Heart right ventricle (tissue), 16 donors: Measurements from ENCODE around the gene LRRC3. TPM values are rescaled to one million over a fixed set of nuclear protein-coding genes. Genes with fewer than 3 reads are reported as not detected.
"Not testable (repeated sequence)": the region's sequence is repeated elsewhere in the genome, so short reads cannot be mapped to it uniquely, and the experiment has no call there.

Experiments
- ATAC-seq, 8 donors: fragments of 200-7000 bp; cut with Tn5 transposase; one replicate each; pipeline ENCODE4 v1.9.1; 2020; ENCODE audit warnings: mild to moderate bottlenecking in 8 of 8, moderate library complexity in 8 of 8, moderate number of reproducible peaks in 1 of 8
- DNase-seq, 2 donors: peaks; one replicate each; pipeline ENCODE4 v3.0.0-alpha.2; 2020
- H3K27ac ChIP-seq, 10 donors: fragments of 200-600 bp; sonication (generic) in 2 of 10; one replicate each; pipeline versions ENCODE4 v1.5.0 to v1.8.0; 2020 to 2022; ENCODE audit warnings: mild to moderate bottlenecking in 3 of 10
- H3K27me3 ChIP-seq, 7 donors: fragments of 200-600 bp; one replicate each; pipeline ENCODE4 v1.8.0; 2021 to 2022; ENCODE audit warnings: mild to moderate bottlenecking in 2 of 7
- H3K36me3 ChIP-seq, 9 donors: fragments of 200-600 bp; sonication (generic) in 1 of 9; one replicate each; pipeline versions ENCODE4 v1.5.0 to v1.8.0; 2020 to 2022; ENCODE audit warnings: mild to moderate bottlenecking in 2 of 9
- H3K4me1 ChIP-seq, 9 donors: fragments of 200-600 bp; sonication (generic) in 1 of 9; one replicate each; pipeline versions ENCODE4 v1.5.0 to v1.8.0; 2020 to 2022; ENCODE audit warnings: mild to moderate bottlenecking in 4 of 9
- H3K4me3 ChIP-seq, 10 donors: fragments of 200-600 bp; sonication (generic) in 2 of 10; one replicate each; pipeline versions ENCODE4 v1.5.0 to v1.8.0; 2020 to 2022; ENCODE audit warnings: mild to moderate bottlenecking in 7 of 10, moderate library complexity in 2 of 10
- H3K9me3 ChIP-seq, 11 donors: fragments of 200-600 bp in 10 of 11; sonication (generic) in 2 of 11; one replicate each; pipeline versions ENCODE4 v1.5.0 to v1.8.0; 2013 to 2022; ENCODE audit warnings: mild to moderate bottlenecking in 2 of 11, control low read depth in 1 of 11, moderate library complexity in 1 of 11
- WGBS, 2 donors: extraction: QIAGEN DNeasy Blood & Tissue Kit; methylation state at CpG; one replicate each; pipeline ENCODE4 v1.1.7; 2013; ENCODE audit warnings: inconsistent platforms in 1 of 2; 5-methylcytosine and 5-hydroxymethylcytosine counted together
- intact Hi-C, 10 donors: fragments of 100-400 bp; cut with DNase I; formaldehyde crosslinking; loops; one replicate each; pipeline versions ENCODE4 v1.11.1 to v1.14.2; 2022
- polyA plus RNA-seq, 2 donors: library from polyadenylated mRNA; stranded (reverse); fragments of 200-250 nt; gene quantifications; one replicate each; pipeline ENCODE4 v1.2.3, GENCODE V29; 2013
- total RNA-seq, 10 donors: library from RNA; stranded (reverse); fragmentation: NEBNext Ultra II Directional in 3 of 10; extraction: Animal tissue kit (Norgen Biotek cat#: 25700) in 3 of 10; gene quantifications; one replicate each; pipeline versions ENCODE4 v1.2.1 to v1.2.4, GENCODE V29; 2021 to 2023
- TF ChIP-seq, protein P1 (sequence below), 9 donors: fragments of 200-600 bp; sonication (generic) in 2 of 9; IDR thresholded peaks; one replicate each; pipeline versions ENCODE4 v1.5.0 to v1.8.0; 2021 to 2022; ENCODE audit warnings: antibody characterized with exemption in 9 of 9, mild to moderate bottlenecking in 5 of 9, moderate library complexity in 1 of 9
- donor health status: Arrhythmogenic right ventricular cardiomyopathy.
- donor health status: ischemic (EF 13 %, LVEDD 7.1; RV severe dilation, severe dysfunction).
- donor health status: healthy with polysubstance abuse.
- donor health status: DM: no; HTN: yes; CAD: no.
- donor health status: DM: no; HTN: no; CAD: no.
- donor health status: ischemic (EF 25% LVEDD 6.9; RV normal size, moderate dysfunction).
- donor health status: ischemic (EF 25% LVEDD 5.7; RV mildly dilated, moderate dysfunction).
- donor health status: healthy.
- donor health status: DM: yes; HTN: yes; CAD: no.
- donor health status: Ischemic cardiomyopathy.
- donor health status: ischemic (EF 35%, LVEDD 5.7; RV mildly dilated, moderate dysfunction).
- donor health status: nonischemic (EF 11% LVEDD 7.7; RV severe dilation, severe dysfunction).
- donor health status: DM: yes; HTN: yes; CAD: no.
- donor health status: PGD.
- donor health status: ischemic (EF 29% LVEDD 5.4; RV normal size, mild dysfunction).
- donor health status: nonischemic (EF 23%, LVEDD 6.1; RV moderate dilation, normal function).

LRRC3 gene
- total and polyA plus RNA-seq, 12 donors = 1.2 to 3.2 (median 2.0) TPM

DNA sequence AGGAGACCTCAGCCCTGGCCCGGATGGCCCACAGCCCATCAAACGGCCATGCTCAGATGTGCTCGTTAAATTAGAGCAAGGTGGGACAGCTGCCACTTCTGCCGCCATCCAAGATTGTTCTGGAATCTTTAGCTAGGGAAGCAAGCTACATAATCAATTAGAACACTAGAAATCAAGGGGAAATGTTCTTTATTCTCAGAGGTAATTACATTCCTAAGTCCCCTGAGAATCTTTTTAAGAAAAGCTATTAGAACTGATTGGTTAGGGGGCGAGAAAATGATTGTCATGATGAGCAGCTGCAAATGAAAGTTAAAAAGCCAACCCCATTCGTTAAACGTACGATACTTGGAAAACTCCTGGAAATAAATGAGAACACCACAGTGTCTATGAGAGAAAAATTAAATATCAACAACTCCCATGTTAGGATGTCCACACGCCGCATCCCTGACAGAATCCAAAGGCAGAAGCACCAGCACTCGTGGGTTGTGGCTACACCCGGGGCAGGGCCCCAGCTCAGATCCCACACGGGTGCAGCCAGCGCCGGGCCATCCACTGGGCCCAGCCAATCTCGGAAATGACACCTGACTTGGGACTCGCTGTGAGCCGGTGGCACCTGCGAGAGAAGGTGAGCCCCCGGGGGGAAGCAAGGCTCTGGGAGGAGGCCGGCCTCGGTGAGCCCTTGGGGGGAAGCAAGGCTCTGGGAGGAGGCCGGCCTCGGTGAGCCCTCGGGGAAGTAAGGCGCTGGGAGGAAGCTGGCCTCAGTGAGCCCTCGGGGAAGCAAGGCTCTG, 47.1 kb downstream of the LRRC3 start:
- H3K4me3 ChIP-seq = no peak overlapping the region

DNA sequence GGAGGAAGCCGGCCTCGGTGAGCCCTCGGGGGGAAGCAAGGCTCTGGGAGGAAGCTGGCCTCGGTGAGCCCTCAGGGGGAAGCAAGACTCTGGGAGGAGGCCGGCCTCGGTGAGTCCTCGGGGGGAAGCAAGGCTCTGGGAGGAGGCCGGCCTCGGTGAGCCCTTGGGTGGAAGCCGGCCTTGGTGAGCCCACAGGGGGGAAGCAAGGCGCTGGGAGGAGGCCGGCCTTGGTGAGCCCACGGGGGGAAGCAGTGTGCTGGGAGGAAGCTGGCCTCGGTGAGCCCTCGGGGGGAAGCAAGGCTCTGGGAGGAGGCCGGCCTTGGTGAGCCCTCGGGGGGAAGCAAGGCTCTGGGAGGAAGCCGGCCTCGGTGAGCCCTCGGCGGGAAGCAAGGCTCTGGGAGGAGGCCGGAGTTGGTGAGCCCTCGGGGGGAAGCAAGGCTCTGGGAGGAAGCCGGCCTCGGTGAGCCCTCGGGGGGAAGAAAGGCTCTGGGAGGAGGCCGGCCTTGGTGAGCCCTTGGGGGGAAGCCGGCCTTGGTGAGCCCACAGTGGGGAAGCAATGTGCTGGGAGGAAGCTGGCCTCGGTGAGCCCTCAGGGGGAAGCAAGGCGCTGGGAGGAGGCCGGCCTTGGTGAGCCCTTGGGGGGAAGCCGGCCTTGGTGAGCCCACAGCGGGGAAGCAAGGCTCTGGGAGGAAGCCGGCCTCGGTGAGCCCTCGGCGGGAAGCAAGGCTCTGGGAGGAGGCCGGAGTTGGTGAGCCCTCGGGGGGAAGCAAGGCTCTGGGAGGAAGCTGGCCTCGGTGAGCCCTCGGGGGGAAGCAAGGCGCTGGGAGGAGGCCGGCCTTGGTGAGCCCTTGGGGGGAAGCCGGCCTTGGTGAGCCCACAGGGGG, 47.9 kb downstream of the LRRC3 start:
- H3K27ac ChIP-seq, H3K4me1 ChIP-seq, H3K36me3 ChIP-seq, intact Hi-C loops, DNase-seq, ATAC-seq, H3K9me3 ChIP-seq, H3K4me3 ChIP-seq: not testable (repeated sequence)
- peaks cover 0 to 45% (median 6%) of the 10 kb centered on the region in 7 donors for H3K27me3 ChIP-seq
- 75 to 79% methylated on average over 43 to 44 of the region's 44 CpGs for WGBS, 2 donors

More for the DNA sequence above, 47.1 kb downstream of the LRRC3 start:
- WGBS, 2 donors = 86 to 89% methylated on average over 27 of the region's 27 CpGs
- intact Hi-C loops = no loop called here
- no peak for DNase-seq
- H3K27me3 ChIP-seq = peaks cover 0 to 40% (median 6%) of the 10 kb centered on the region in 7 donors
- no peak for ATAC-seq
- peaks cover 0 to 7% (median 4%) of the 10 kb centered on the region in 9 donors for H3K4me1 ChIP-seq
- H3K27ac ChIP-seq = no peak overlapping the region
- H3K36me3 ChIP-seq = no peaks in the 10 kb centered on the region
- TF ChIP-seq, protein P1, sequence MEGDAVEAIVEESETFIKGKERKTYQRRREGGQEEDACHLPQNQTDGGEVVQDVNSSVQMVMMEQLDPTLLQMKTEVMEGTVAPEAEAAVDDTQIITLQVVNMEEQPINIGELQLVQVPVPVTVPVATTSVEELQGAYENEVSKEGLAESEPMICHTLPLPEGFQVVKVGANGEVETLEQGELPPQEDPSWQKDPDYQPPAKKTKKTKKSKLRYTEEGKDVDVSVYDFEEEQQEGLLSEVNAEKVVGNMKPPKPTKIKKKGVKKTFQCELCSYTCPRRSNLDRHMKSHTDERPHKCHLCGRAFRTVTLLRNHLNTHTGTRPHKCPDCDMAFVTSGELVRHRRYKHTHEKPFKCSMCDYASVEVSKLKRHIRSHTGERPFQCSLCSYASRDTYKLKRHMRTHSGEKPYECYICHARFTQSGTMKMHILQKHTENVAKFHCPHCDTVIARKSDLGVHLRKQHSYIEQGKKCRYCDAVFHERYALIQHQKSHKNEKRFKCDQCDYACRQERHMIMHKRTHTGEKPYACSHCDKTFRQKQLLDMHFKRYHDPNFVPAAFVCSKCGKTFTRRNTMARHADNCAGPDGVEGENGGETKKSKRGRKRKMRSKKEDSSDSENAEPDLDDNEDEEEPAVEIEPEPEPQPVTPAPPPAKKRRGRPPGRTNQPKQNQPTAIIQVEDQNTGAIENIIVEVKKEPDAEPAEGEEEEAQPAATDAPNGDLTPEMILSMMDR (IDR thresholded peaks at IDR 0.05) = no peak
- H3K9me3 ChIP-seq = no peaks in the 10 kb centered on the region

DNA sequence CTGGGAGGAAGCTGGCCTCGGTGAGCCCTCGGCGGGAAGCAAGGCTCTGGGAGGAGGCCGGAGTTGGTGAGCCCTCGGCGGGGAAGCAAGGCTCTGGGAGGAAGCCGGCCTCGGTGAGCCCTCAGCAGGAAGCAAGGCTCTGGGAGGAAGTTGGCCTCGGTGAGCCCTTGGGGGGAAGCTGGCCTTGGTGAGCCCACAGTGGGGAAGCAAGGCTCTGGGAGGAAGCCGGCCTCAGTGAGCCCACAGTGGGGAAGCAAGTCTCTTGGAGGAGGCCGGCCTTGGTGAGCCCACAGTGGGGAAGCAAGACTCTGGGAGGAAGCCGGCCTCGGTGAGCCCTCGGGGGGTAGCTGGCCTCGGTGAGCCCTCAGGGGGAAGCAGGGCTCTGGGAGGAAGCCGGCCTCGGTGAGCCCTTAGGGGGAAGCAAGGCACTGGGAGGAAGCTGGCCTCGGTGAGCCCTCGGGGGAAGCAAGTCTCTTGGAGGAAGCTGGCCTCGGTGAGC, 48.6 kb downstream of the LRRC3 start:
- Histone ChIP-seq H3K27ac (no peak overlapping the region), H3K4me1 (no peaks in the 10 kb centered on the region), H3K4me3 (no peak overlapping the region), H3K9me3 (no peaks in the 10 kb centered on the region), H3K36me3 (no peaks in the 10 kb centered on the region), H3K27me3 (peaks cover 0 to 45% (median 12%) of the 10 kb centered on the region in 7 donors)
- intact Hi-C loops = no loop called here
- ATAC-seq (no peak), DNase-seq (no peak)
- WGBS, 2 donors = 57 to 64% methylated on average over 20 of the region's 20 CpGs
- TF ChIP-seq, protein P1 (IDR thresholded peaks at IDR 0.05) = no peak

DNA sequence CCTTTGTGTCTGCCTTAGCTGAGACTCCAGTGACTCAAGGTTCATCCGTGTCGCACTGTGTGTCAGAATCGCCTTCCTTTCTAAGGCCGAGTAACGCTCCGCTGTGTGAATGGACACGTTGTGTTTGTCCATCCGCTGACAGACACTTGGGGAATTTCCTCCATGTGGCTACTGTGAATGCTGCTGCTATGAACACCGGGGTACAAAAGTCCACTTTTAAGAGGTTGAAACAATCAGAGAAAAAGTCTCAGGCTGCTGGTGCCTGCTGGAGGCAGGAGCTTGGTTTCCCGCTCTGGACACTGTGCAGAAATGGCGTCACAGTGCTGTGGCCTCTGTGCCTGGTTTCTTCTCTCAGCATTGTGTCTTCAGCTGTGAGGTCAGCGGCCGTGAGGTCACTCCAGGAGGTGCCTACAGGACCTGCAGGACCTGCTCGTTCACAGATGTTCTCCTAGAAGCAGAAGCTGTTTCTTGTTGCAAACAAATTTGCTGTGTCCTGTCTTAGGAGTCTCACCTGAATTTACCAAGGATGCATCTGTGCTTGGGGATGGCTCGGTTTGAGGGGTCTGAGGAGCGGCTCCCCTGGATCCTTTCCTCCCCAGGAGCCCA, 50.5 kb downstream of the LRRC3 start:
- TF ChIP-seq, protein P1 (IDR thresholded peaks at IDR 0.05) = no peak
- 81 to 86% methylated on average over 16 of the region's 16 CpGs for WGBS, 2 donors
- intact Hi-C loops = loop anchor here in 1 of 10 donors (5.0 kb wide), 1 partner anchor 287 kb away; no protein-coding TSS in a partner anchor

More for the DNA sequence above, 50.5 kb downstream of the LRRC3 start:
- Histone ChIP-seq H3K9me3 (no peaks in the 10 kb centered on the region), H3K4me1 (peaks cover 0 to 8% (median 6%) of the 10 kb centered on the region in 9 donors), H3K27ac (no peak overlapping the region), H3K4me3 (no peak overlapping the region), H3K27me3 (peaks cover 0 to 43% (median 16%) of the 10 kb centered on the region in 7 donors), H3K36me3 (no peaks in the 10 kb centered on the region)
- ATAC-seq (no peak), DNase-seq (no peak)
